GM21576 (cell line): ENCODE results near the gene OTOR.

Experiments
- ATAC-seq: cut with Tn5 transposase; IDR thresholded peaks from one replicate; pipeline ENCODE4 v1.9.1; 2021; ENCODE audit warnings: mild to moderate bottlenecking, moderate library complexity; ENCODE audit not compliant: unreplicated experiment

OTOR gene

GRCh38 chr20:16747291-16747811, 807 bp upstream of the OTOR start:
- ATAC-seq, result no peak

- no peak for ATAC-seq
These were observed 1.4 kb downstream of the OTOR start for GRCh38 chr20:16749573-16749972.

GRCh38 chr20:16752082-16752481, 3.9 kb downstream of the OTOR start:
- no peak for ATAC-seq

- no peak for ATAC-seq
These were observed 4.7 kb downstream of the OTOR start for GRCh38 chr20:16752901-16753300.

- peak; percentile 61 for ATAC-seq
These were observed 10.5 kb downstream of the OTOR start for GRCh38 chr20:16758454-16759180.

- no peak for ATAC-seq
These were observed 11.0 kb downstream of the OTOR start for GRCh38 chr20:16759181-16759563.

- ATAC-seq, result no peak
These were observed 12.5 kb downstream of the OTOR start for GRCh38 chr20:16760431-16761304.

DNA sequence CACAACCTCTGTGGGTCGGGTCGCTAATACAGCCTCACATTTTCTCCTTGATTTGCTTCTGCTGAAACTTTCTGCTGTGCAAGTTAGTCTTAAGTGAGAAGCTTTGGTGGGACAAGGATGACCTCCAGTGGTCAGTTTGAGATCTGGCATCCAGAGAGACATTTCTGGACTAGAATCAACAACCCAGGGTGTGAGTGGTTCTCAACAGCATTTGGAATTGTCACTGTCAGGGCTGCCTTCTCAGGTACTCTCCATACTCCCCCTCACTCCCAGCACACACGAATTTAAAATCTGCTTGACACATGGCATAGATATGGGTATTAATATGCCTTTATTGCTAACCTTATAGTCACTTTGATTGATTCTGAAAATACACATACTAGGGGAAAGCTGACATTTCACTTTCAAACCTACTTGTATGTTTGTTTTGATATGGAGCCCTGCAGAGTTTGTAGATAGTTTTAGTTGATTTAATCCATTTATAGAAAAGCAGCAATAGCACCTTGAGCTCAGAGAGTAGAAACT, 13.2 kb downstream of the OTOR start:
- ATAC-seq, result peak; percentile 65

GRCh38 chr20:16764560-16764959, 16.4 kb downstream of the OTOR start:
- no peak for ATAC-seq

DNA sequence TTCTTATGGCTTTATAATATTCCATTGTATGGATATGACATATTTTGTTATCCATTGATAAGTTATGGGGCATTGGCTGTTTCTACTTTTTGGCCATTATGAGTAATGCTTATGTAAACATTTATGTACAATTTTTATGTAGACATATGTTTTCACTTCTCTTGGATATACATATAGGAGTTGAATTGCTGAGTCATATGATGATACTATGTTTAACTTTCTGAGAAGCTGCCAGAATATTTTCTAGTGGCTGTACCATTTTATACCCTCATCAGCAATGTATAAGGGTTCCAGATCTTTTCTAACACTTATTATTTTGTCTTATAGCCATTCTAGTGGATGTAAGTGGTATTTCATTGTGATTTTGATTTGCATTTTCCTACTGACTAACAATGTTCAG, 23.1 kb downstream of the OTOR start:
- ATAC-seq, result no peak

GRCh38 chr20:16775961-16776360, 27.8 kb downstream of the OTOR start:
- no peak for ATAC-seq

- no peak for ATAC-seq
These were observed 29.0 kb downstream of the OTOR start for GRCh38 chr20:16777126-16777525.

DNA sequence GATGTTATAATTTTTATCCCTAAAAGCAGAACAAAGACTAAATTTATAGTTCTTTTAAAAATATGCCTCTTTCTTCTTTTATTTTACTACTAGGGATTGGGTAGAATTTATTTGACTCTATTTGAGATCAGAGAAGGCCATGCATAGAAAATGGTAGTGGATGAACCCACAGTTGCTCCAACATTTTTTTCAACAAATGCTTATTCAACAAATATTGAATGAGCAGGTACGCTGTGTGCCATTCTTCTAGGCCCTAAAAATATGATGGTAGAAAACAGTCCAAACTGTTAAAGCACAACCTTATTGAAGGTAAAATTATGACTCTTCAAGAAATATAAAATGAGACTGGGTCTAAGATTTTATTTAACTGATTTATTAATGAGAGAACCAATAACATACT, 30.0 kb downstream of the OTOR start:
- no peak for ATAC-seq

DNA sequence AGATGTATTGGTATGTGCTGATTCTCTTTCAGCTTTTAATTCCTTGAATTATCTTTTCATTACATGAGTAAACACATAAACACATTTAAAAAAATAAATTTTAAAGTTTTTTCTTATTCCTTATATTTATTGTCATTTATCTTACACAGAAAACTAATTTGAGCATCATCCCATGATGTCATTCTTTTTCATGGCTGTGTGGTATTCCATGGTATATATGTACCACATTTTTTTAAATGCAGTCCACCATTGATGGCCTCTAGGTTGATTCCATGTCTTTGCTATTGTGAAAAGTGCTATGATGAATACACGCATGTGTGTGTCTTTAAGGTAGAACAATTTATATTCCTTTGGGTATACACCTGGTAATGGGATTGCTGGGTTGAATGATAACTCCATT, 33.3 kb downstream of the OTOR start:
- no peak for ATAC-seq

- ATAC-seq, result no peak
These were observed 37.1 kb downstream of the OTOR start for GRCh38 chr20:16785226-16785625.
